ENCODE data around the gene PLA2G2D.

- TF ChIP-seq CTCF (IDR thresholded peaks at IDR 0.05; ENCODE audit: low read depth, low read length, poor library complexity, severe bottlenecking) (no peak), EZH2phosphoT487 (IDR thresholded peaks at IDR 0.05; ENCODE audit: borderline replicate concordance, low read length) (no peak)
Measured at GRCh38 chr1:20164694-20165202, 45.4 kb upstream of the PLA2G2D start.

Data from DOHH2 (cell line).